GM18526 (cell line): Measurements from ENCODE around the gene FRY.

ENCODE experiments used
- POLR2A ChIP-seq: IDR thresholded peaks from 3 replicates; pipeline ENCODE4 v1.6.1; 2011; ENCODE audit not compliant: insufficient read length; ENCODE audit errors: extremely low read depth

Gene FRY

GRCh38 chr13:32048816-32049215 lies 17.2 kb downstream of the FRY start:
- no peak for TF ChIP-seq POLR2A

DNA sequence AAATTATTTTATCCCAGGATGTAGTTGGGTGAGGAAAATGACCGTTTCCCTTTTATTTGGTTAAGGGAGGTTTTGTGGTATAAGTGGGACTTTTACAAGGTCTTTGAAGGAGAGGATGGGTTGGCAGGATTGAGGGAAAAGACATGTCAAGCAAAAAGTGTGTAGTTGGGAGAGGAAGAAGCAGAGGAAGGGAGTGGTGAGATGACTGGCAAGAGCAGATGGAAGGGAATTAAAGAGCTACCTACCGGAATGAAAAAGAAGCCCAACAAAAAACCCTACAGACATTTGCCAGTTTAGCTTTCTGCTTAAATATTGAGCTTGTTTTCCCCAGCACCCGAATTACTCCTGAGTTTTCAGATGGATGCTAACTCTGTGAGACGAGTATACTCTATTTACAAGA lies 19.6 kb downstream of the FRY start:
- no peak for TF ChIP-seq POLR2A

- TF ChIP-seq POLR2A: no peak
These were observed 24.7 kb downstream of the FRY start for GRCh38 chr13:32056316-32056715.

- TF ChIP-seq POLR2A: no peak
These were observed 28.0 kb downstream of the FRY start for GRCh38 chr13:32059511-32059984.

GRCh38 chr13:32060401-32060878 lies 28.9 kb downstream of the FRY start:
- TF ChIP-seq POLR2A: no peak

- no peak for TF ChIP-seq POLR2A
These were observed 32.2 kb downstream of the FRY start for GRCh38 chr13:32063619-32064233.

DNA sequence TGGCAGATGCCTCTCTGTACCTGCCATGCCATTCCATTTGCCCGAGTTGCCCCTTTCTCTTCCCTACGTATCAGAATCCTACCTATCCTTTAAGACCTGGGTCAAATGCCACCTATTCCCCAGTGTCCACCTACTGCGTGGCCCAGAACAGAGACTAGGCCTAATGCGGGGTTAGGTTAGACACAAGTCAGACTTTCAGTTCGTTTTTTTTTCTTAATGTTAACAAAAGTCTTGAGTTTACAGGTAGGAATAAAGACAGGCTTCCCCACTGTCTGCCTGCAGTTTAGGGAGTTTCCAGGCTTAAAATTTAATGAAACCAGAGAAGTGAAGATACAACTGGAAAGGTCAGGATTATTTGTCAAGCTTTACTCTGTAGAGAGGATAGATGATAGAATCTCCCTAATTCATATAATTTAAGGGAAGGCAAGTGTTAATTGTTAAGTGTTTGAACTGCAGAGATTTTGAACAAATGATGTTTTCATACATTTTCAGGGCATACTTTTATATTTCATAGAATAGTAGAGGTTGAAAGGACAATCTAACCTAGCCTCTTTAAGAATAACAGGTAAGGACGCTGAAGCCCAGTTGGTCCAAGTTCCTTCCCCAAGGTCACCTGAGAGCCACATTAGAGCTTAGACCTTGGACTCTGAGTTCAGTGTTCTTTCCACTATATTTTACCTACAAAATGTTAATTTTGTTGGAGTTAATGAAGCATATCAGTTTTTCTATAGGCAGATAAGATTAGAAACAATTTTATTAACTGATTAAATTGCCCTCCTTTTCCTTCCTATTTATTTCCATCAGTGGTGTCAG lies 35.8 kb downstream of the FRY start:
- TF ChIP-seq POLR2A: no peak

DNA sequence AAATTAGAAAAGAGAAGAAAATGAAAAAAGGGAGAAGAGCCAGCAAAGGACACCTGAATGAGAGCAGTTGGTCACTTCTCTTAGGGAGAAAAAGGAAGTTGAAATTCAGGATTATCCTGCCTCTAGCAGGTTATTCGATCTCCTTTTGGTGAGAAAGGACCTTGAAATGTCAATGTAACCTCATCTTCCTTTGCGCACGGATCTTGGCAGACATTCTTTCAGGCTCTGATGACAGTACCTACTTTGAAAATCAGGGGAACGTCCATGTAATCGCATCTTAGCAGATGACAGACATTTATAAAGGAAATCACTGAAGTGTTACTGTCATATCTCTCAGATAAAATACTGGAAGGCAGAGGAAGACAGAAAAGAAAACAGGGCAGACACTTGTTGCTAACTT lies 36.7 kb downstream of the FRY start:
- TF ChIP-seq POLR2A: no peak

GRCh38 chr13:32073180-32073864 lies 41.7 kb downstream of the FRY start:
- TF ChIP-seq POLR2A: no peak

DNA sequence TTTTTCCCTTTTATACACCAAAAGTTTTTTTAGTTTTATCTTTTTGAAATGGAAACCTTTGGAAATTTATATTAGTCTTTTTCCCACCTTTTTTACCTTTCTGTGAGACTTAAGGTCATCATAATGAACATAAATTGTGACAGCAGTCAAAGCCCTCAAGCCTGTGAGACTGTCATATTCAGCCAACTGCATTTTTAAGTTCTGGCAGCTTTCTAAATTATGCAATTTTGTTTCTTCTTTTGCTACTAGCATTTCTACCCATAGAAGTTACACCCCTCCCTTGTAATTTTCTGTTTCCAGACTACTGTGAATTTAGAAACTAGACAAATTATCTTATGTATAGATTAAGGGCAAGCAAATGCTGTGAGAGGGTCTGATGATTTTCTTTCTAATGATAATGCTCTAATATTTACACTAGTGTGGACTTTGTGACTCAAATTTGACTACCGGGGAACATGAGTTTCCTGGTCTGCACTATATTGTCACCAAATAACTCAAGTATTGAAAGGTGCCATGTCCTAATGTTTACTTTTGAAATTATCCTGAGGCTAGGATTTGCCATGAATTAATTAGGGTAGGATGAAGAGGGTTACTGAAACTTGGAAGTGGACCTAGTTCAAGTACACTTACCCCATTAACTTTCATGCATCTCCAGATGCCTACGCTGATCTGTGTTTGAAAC lies 43.7 kb downstream of the FRY start:
- TF ChIP-seq POLR2A: no peak

GRCh38 chr13:32079587-32079986 lies 48.0 kb downstream of the FRY start:
- TF ChIP-seq POLR2A: no peak

DNA sequence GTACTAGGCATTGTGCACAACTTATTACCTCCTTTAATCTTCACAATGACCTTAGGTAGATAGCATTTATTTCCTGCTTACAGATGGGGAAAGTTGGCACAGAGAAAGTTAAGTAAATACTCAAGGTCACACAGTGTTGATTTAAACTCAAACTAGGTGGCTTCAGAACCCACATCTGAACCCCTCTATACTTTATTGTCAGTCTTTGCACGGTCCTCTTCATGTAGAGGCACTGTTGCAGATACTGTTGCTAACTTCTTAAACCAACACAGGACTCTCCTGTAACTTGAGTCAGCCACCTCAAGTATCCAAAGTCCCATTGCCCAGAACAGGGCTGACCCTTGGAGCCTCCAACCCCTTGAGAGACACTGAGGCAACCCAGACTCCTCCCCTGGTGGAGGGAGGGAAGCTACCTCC lies 48.8 kb downstream of the FRY start:
- TF ChIP-seq POLR2A: no peak

GRCh38 chr13:32081591-32081990 lies 50.0 kb downstream of the FRY start:
- TF ChIP-seq POLR2A: no peak

- no peak for TF ChIP-seq POLR2A
These were observed 54.8 kb downstream of the FRY start for GRCh38 chr13:32086366-32086765.

DNA sequence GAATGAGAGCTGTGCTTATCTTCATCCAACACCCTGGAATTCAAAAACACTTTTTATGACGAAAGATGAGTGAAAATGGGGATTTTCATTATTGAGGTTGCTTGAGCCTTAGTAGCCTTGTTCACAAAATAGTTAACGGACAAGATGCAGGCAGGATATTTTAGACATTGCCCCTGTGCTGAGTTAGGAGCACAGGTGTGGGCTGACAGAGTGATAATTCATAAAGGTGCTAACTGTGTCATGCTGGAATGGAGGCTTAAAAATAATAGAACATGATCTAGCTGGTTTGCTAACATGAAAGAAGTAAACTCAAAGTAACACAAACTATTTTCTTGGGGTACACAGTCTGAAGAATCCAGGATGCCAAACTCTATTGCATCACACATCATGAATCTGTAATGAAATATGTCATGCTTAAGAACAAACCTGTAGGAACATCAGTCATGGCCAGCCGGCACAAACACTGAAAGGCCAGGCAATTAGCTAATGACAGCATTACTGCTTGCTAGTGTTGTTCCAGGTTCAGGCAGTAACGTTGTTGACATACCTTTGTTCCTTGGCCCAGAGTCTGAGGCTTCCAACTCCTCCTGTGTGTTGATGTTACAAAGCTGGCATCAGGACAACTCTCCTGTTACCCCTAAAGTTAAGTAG lies 55.3 kb downstream of the FRY start:
- no peak for TF ChIP-seq POLR2A
